Epithelial cell of esophagus (primary cell): Measurements from ENCODE around the gene FNDC10.

ENCODE experiments used
- DNase-seq: peaks from one replicate; pipeline ENCODE4 v3.0.0; 2010; ENCODE audit warnings: low read depth
- H3K4me3 ChIP-seq: 2 replicates; pipeline ENCODE4 v1.5.1; 2011; ENCODE audit warnings: mild to moderate bottlenecking, low read length, control low read depth
- CTCF ChIP-seq: IDR thresholded peaks from 2 replicates; pipeline ENCODE4 v1.5.1; 2011; ENCODE audit warnings: low read depth, mild to moderate bottlenecking, low read length, control low read depth, inconsistent platforms; ENCODE audit not compliant: insufficient read depth; ENCODE audit errors: missing control alignments

The FNDC10 gene

GRCh38 chr1:1631782-1632420 lies 32.0 kb upstream of the FNDC10 start, which contains the start of gene MMP23B:
TSS of gene MMP23B (plus strand) at chr1:1632173. CDS start at chr1:1632219, 46 bp downstream.
- TF ChIP-seq CTCF = no peak
- no peak within 1 kb of the TSS for H3K4me3 ChIP-seq
- no peak for DNase-seq

GRCh38 chr1:1630965-1631781 lies 31.2 kb upstream of the FNDC10 start:
- no peak for TF ChIP-seq CTCF
- no peak for DNase-seq
- H3K4me3 ChIP-seq = no peak overlapping the region

GRCh38 chr1:1630191-1630964 lies 30.4 kb upstream of the FNDC10 start:
- no peak overlapping the region for H3K4me3 ChIP-seq
- TF ChIP-seq CTCF = no peak
- peak; percentile 80 for DNase-seq

- no peak for DNase-seq
- H3K4me3 ChIP-seq = peak overlapping the region; percentile 34
- no peak for TF ChIP-seq CTCF
Measured at GRCh38 chr1:1629430-1630190, 29.7 kb upstream of the FNDC10 start.

GRCh38 chr1:1628754-1629429 lies 29.0 kb upstream of the FNDC10 start:
- H3K4me3 ChIP-seq = peak overlapping the region; percentile 34
- peak; percentile 41 for DNase-seq
- TF ChIP-seq CTCF = no peak
